ENCODE measurements around the gene RASSF5. TPM values are rescaled to one million over a fixed set of nuclear protein-coding genes. Genes with fewer than 3 reads are reported as not detected.

The RASSF5 gene
- polyA plus RNA-seq, 1 donor (not counting 4 experiments of a cell fraction or from before 2014, with no cell fraction given) = 2.4 TPM

DNA sequence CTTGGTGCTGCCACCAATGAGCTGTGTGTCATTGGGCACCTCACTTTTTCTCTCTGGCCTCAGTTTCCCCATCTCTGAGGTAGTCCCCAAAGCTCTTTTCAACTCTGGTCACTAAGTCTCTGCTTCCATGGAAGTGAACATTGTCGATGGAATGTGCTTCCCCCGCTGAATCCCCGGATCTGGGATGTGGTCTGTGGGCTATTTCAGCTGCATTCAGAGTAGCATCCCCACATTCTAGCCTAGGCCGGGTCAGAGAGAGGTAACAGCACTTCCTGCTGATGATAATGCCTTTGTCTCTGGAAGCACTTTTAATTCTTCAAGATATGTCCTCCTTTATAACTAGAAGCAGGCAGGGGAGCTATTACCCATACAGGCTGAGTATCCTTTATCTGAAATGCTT lies 29.8 kb downstream of the RASSF5 start:
- Histone ChIP-seq H3K4me2 (ENCODE audit: control insufficient read depth, extremely low read depth, insufficient read depth, low read depth, low read length) (no peak overlapping the region), H3K9ac (ENCODE audit: control insufficient read depth, extremely low read depth, insufficient read depth, low read length) (no peak overlapping the region), H3K27ac (ENCODE audit: control insufficient read depth, insufficient read depth, low read length) (no peak overlapping the region), H3K9me1 (ENCODE audit: control insufficient read depth, extremely low read depth, insufficient read depth, low read length) (no peaks in the 10 kb centered on the region), H3K4me3 (ENCODE audit: control insufficient read depth in 2 of 3, extremely low read depth in 1 of 3, insufficient read depth in 2 of 3, low read depth in 1 of 3, low read length in 3 of 3) (no peak overlapping the region), H3K9me3 (ENCODE audit: control insufficient read depth, low read depth, low read length) (no peaks in the 10 kb centered on the region), H4K20me1 (ENCODE audit: control insufficient read depth, extremely low read depth, insufficient read depth, low read length) (no peaks in the 10 kb centered on the region), H3K27me3 (ENCODE audit: control insufficient read depth, extremely low read depth, insufficient read depth, low read length) (no peaks in the 10 kb centered on the region), H3K79me2 (ENCODE audit: control insufficient read depth, insufficient read depth, low read length) (no peaks in the 10 kb centered on the region), H2AFZ (ENCODE audit: control insufficient read depth, low read length) (no peak overlapping the region), H3K36me3 (ENCODE audit: control insufficient read depth in 2 of 2, extremely low read depth in 1 of 2, insufficient read depth in 2 of 2, low read length in 2 of 2) (peaks cover 1 to 3% of the 10 kb centered on the region in 2 experiments), H3K4me1 (ENCODE audit: control insufficient read depth, extremely low read depth, insufficient read depth, low read length) (peaks cover 3% of the 10 kb centered on the region)
- no peak for TF ChIP-seq EZH2 (IDR thresholded peaks at IDR 0.05; ENCODE audit: low read length)
- TF ChIP-seq, protein P1, sequence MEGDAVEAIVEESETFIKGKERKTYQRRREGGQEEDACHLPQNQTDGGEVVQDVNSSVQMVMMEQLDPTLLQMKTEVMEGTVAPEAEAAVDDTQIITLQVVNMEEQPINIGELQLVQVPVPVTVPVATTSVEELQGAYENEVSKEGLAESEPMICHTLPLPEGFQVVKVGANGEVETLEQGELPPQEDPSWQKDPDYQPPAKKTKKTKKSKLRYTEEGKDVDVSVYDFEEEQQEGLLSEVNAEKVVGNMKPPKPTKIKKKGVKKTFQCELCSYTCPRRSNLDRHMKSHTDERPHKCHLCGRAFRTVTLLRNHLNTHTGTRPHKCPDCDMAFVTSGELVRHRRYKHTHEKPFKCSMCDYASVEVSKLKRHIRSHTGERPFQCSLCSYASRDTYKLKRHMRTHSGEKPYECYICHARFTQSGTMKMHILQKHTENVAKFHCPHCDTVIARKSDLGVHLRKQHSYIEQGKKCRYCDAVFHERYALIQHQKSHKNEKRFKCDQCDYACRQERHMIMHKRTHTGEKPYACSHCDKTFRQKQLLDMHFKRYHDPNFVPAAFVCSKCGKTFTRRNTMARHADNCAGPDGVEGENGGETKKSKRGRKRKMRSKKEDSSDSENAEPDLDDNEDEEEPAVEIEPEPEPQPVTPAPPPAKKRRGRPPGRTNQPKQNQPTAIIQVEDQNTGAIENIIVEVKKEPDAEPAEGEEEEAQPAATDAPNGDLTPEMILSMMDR (optimal IDR thresholded peaks at IDR 0.05 in 1 of 3, IDR thresholded peaks at IDR 0.05 in 1 of 3, conservative IDR thresholded peaks at IDR 0.05 in 1 of 3; ENCODE audit: extremely low read depth in 1 of 3, insufficient read depth in 2 of 3, low read length in 3 of 3) = no peak
- DNase-seq (ENCODE audit: low read depth, low spot score) = no peak
- no peak for FAIRE-seq
- dilution Hi-C loops (cut with MboI; ENCODE audit: extremely low pct_ligation_motif_present, low sequenced_read_pairs) = no loop called here

DNA sequence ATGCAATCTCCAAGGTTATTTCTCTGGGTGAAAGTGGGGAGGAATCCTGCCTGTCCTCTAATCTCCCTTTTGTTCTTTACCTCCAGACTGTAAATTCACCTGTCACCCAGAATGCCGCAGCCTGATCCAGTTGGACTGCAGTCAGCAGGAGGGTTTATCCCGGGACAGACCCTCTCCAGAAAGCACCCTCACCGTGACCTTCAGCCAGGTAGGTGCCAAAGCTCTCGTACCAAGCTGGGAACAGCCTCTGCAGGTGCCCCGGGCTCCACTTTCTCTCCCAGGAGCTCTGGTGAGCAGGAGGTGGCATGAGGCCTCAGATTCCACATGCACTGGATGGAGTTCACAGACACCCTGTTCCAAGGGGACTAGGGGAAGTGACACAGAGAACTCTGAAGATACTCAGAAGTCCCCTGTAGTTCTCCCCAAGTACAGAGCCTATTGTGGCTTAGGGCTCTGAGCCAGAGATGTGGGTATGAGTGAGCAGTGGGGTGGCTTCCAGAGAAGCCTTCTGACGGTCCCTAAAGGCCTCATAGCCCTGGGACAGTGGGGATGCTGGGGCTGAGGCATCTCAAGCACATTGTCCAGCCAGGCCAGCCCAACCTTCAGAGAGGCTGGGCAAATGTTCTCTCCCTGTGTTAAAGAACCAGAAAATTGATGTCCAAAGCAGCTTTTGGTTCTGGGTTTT lies 30.9 kb downstream of the RASSF5 start:
- Histone ChIP-seq H3K9ac (ENCODE audit: control insufficient read depth, extremely low read depth, insufficient read depth, low read length) (no peak overlapping the region), H3K9me3 (ENCODE audit: control insufficient read depth, low read depth, low read length) (no peaks in the 10 kb centered on the region), H3K9me1 (ENCODE audit: control insufficient read depth, extremely low read depth, insufficient read depth, low read length) (no peaks in the 10 kb centered on the region), H3K4me2 (ENCODE audit: control insufficient read depth, extremely low read depth, insufficient read depth, low read depth, low read length) (no peak overlapping the region), H3K79me2 (ENCODE audit: control insufficient read depth, insufficient read depth, low read length) (no peaks in the 10 kb centered on the region), H4K20me1 (ENCODE audit: control insufficient read depth, extremely low read depth, insufficient read depth, low read length) (no peaks in the 10 kb centered on the region), H3K36me3 (ENCODE audit: control insufficient read depth in 2 of 2, extremely low read depth in 1 of 2, insufficient read depth in 2 of 2, low read length in 2 of 2) (peaks cover 1 to 3% of the 10 kb centered on the region in 2 experiments), H3K27me3 (ENCODE audit: control insufficient read depth, extremely low read depth, insufficient read depth, low read length) (no peaks in the 10 kb centered on the region), H3K4me1 (ENCODE audit: control insufficient read depth, extremely low read depth, insufficient read depth, low read length) (peaks cover 3% of the 10 kb centered on the region), H3K27ac (ENCODE audit: control insufficient read depth, insufficient read depth, low read length) (no peak overlapping the region), H3K4me3 (ENCODE audit: control insufficient read depth in 2 of 3, extremely low read depth in 1 of 3, insufficient read depth in 2 of 3, low read depth in 1 of 3, low read length in 3 of 3) (no peak overlapping the region), H2AFZ (ENCODE audit: control insufficient read depth, low read length) (no peak overlapping the region)
- no peak for TF ChIP-seq EZH2 (IDR thresholded peaks at IDR 0.05; ENCODE audit: low read length)
- TF ChIP-seq, protein P1 (optimal IDR thresholded peaks at IDR 0.05 in 1 of 3, IDR thresholded peaks at IDR 0.05 in 1 of 3, conservative IDR thresholded peaks at IDR 0.05 in 1 of 3; ENCODE audit: extremely low read depth in 1 of 3, insufficient read depth in 2 of 3, low read length in 3 of 3) = no peak
- dilution Hi-C loops (cut with MboI; ENCODE audit: extremely low pct_ligation_motif_present, low sequenced_read_pairs) = no loop called here
- DNase-seq (ENCODE audit: low read depth, low spot score) = no peak
- FAIRE-seq = no peak

Measured in keratinocyte (primary cell).